ENCODE results near the gene TP53BP2. TPM values are rescaled to one million over a fixed set of nuclear protein-coding genes. Genes with fewer than 3 reads are reported as not detected.

The TP53BP2 gene
- total RNA-seq, 1 experiment from 2014 or later = 32.0 TPM

GRCh38 chr1:223873044-223873443 is 27.3 kb upstream of the TP53BP2 start:
- H3K27me3 ChIP-seq (ENCODE audit: low read length) = no peaks in the 10 kb centered on the region
- H3K36me3 ChIP-seq (ENCODE audit: low read depth, low read length) = no peaks in the 10 kb centered on the region
- no TSS peak for BruUV-seq (replicated peaks)
- H3K79me2 ChIP-seq (ENCODE audit: low read length) = no peaks in the 10 kb centered on the region
- H3F3A ChIP-seq (ENCODE audit: low read length, unreplicated experiment) = peaks cover 3% of the 10 kb centered on the region
- ATAC-seq = peak; percentile 62
- peak overlapping the region; percentile 21; the same call in 1 of the 2 replicates for H3K4me2 ChIP-seq (ENCODE audit: low read length)
- POLR2A ChIA-PET (ENCODE audit: unreplicated experiment) = no interaction called here
- no peaks in the 10 kb centered on the region for H4K20me1 ChIP-seq (ENCODE audit: low read length)
- peak; percentile 83 for DNase-seq
- H3K27ac ChIP-seq (ENCODE audit: low read length) = no peak overlapping the region
- no peaks in the 10 kb centered on the region for H3K9me2 ChIP-seq (replicated peaks; ENCODE audit: low read length)
- CTCF ChIA-PET = no interaction called here
- H3K4me3 ChIP-seq (ENCODE audit: low read length) = no peak overlapping the region
- no peak overlapping the region for H2AFZ ChIP-seq (ENCODE audit: low read length)
- TF ChIP-seq EZH2phosphoT487 (IDR thresholded peaks at IDR 0.05; ENCODE audit: borderline replicate concordance, low read length) (no peak), CTCF (conservative IDR thresholded peaks at IDR 0.05; ENCODE audit: low read depth, low read length) (no peak), EZH2 (IDR thresholded peaks at IDR 0.05; ENCODE audit: low read length, unreplicated experiment) (no peak)
- intact Hi-C loops (cut with micrococcal nuclease) = no loop called here
- H3K9ac ChIP-seq (ENCODE audit: low read length) = no peak overlapping the region
- H3K4me1 ChIP-seq (ENCODE audit: insufficient read depth, low read length) = peaks cover 15% of the 10 kb centered on the region
- H3K9me3 ChIP-seq (ENCODE audit: low read length) = no peaks in the 10 kb centered on the region

- ChIA-PET POLR2A (ENCODE audit: unreplicated experiment) (no interaction called here), CTCF (no interaction called here)
- TF ChIP-seq EZH2phosphoT487 (IDR thresholded peaks at IDR 0.05; ENCODE audit: borderline replicate concordance, low read length) = no peak
- TF ChIP-seq CTCF (conservative IDR thresholded peaks at IDR 0.05; ENCODE audit: low read depth, low read length) = no peak
- no peak for TF ChIP-seq EZH2 (IDR thresholded peaks at IDR 0.05; ENCODE audit: low read length, unreplicated experiment)
- no peak for ATAC-seq
- H4K20me1 ChIP-seq (ENCODE audit: low read length) = no peaks in the 10 kb centered on the region
- no peaks in the 10 kb centered on the region for H3K9me3 ChIP-seq (ENCODE audit: low read length)
- no peaks in the 10 kb centered on the region for H3K79me2 ChIP-seq (ENCODE audit: low read length)
- no peak overlapping the region for H3K4me3 ChIP-seq (ENCODE audit: low read length)
- peaks cover 3% of the 10 kb centered on the region for H3F3A ChIP-seq (ENCODE audit: low read length, unreplicated experiment)
- H3K4me2 ChIP-seq (ENCODE audit: low read length) = no peak overlapping the region
- H3K27me3 ChIP-seq (ENCODE audit: low read length) = no peaks in the 10 kb centered on the region
- H3K9ac ChIP-seq (ENCODE audit: low read length) = no peak overlapping the region
- no peak overlapping the region for H3K27ac ChIP-seq (ENCODE audit: low read length)
- no peaks in the 10 kb centered on the region for H3K9me2 ChIP-seq (replicated peaks; ENCODE audit: low read length)
- H3K4me1 ChIP-seq (ENCODE audit: insufficient read depth, low read length) = peaks cover 15% of the 10 kb centered on the region
- no peak for DNase-seq
- H3K36me3 ChIP-seq (ENCODE audit: low read depth, low read length) = no peaks in the 10 kb centered on the region
- no TSS peak for BruUV-seq (replicated peaks)
- H2AFZ ChIP-seq (ENCODE audit: low read length) = no peak overlapping the region
- intact Hi-C loops (cut with micrococcal nuclease) = no loop called here
Observed at GRCh38 chr1:223872308-223872901, 26.7 kb upstream of the TP53BP2 start.

All from PC-3 (cell line).